Placental epithelial cell (primary cell): Measurements from ENCODE around the gene STOM. TPM values are rescaled to one million over a fixed set of nuclear protein-coding genes. Genes with fewer than 3 reads are reported as not detected.

ENCODE experiments used
- total RNA-seq: library from RNA; depleted of rRNA; stranded (reverse); fragments of >200 nt; gene quantifications from 2 replicates; pipeline ENCODE4 v1.2.3, GENCODE V29; 2012

Gene STOM, protein sequence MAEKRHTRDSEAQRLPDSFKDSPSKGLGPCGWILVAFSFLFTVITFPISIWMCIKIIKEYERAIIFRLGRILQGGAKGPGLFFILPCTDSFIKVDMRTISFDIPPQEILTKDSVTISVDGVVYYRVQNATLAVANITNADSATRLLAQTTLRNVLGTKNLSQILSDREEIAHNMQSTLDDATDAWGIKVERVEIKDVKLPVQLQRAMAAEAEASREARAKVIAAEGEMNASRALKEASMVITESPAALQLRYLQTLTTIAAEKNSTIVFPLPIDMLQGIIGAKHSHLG
- total RNA-seq: 27.1 and 29.4 TPM in 2 replicates

DNA sequence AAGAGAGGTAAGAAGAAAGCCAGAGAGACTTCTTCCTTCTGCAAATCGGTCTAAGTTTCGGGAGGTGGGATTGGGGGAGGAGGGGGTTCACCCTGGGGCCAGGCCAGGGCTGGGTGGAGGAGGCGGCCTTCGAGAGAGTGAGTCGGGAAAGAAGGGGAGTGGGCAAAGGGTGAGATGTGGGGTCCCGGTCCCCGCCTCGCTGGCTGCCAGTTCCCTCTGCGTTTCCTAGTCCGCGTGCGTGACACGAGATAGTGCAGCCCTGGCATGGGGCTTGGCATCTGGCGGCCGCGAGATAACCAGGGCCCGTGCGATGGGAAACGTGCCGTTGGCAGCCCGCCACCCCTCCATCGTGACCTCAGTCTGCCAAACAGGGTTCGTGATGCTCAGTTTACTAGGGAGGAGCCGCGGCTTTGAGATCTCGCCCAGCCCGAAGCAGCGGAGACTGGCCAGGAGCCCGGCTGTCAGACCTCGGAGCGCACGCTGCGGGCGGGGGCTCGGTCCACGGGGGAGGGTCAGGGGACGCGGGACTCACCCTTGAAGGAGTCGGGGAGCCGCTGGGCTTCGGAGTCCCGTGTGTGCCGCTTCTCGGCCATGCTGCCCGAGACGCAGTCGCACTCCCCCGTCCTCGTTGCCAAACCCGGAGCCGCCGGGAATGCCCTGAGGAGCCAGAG lies at the start of gene STOM:
TSS of gene STOM (minus strand) at position 656 of the 671 bp plus-strand sequence. CDS start at position 593, 63 bp downstream.

Other genes with a start within 250 kb of the STOM start
- 26.7 and 29.4 TPM in 2 replicates for gene RAB14, start 168.4 kb downstream of the STOM start, total RNA-seq
- 682 and 744 TPM in 2 replicates for gene GSN, start 102.1 kb downstream of the STOM start, total RNA-seq
- not detected in 2 replicates for gene GGTA1, start 129.6 kb upstream of the STOM start, total RNA-seq